ENCODE results near the gene POLR2I. TPM values are rescaled to one million over a fixed set of nuclear protein-coding genes. Genes with fewer than 3 reads are reported as not detected.

The POLR2I gene
- polyA plus RNA-seq, 1 donor from 2014 or later = 159 TPM

DNA sequence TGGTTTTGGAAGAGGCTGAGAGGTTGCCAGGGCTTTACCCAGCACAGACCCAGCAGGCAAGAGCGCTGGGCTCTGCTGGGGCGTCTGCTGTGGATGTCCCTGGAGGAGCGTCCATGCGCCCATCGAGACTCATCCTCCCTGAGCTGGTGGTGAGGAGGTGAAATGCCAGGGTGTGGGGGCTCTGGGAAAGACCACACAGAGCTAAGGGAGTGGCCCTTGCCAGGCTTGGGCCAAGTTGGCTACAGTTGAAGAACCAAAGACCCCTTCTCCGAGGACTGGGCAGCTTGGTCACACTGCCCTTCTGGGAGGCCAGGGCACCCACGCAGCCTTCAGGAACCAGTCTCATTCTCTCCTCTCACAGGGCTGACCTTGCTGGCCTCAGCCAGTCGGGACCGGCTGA is 28.3 kb downstream of the POLR2I start:
- no peaks in the 10 kb centered on the region for H3F3A ChIP-seq (ENCODE audit: insufficient read depth, low read length, poor library complexity, severe bottlenecking)
- no peaks in the 10 kb centered on the region for H3K9me2 ChIP-seq (ENCODE audit: insufficient read depth, low read length)
- no peaks in the 10 kb centered on the region for H3K9me3 ChIP-seq (ENCODE audit: low read length)
- H4K20me1 ChIP-seq (ENCODE audit: insufficient read depth) = no peaks in the 10 kb centered on the region
- no peak overlapping the region for H3K9ac ChIP-seq (ENCODE audit: low read length)
- H3K4me2 ChIP-seq (ENCODE audit: low read length) = no peak overlapping the region
- H3K4me3 ChIP-seq (ENCODE audit: low read length) = no peak overlapping the region
- H3K36me3 ChIP-seq (ENCODE audit: insufficient read depth, low read length) = no peaks in the 10 kb centered on the region
- no peaks in the 10 kb centered on the region for H3K79me2 ChIP-seq (replicated peaks; ENCODE audit: insufficient read depth, low read length)
- no peak overlapping the region for H3K27ac ChIP-seq (ENCODE audit: low read length)
- H2AFZ ChIP-seq (ENCODE audit: low read depth, low read length) = no peak overlapping the region
- H3K27me3 ChIP-seq (ENCODE audit: insufficient read depth, low read depth, low read length) = no peaks in the 10 kb centered on the region
- no peak for TF ChIP-seq CTCF (IDR thresholded peaks at IDR 0.05; ENCODE audit: poor library complexity, severe bottlenecking)
- TF ChIP-seq MXI1 (conservative IDR thresholded peaks at IDR 0.05; ENCODE audit: poor library complexity, severe bottlenecking) = no peak
- TF ChIP-seq RAD21 (conservative IDR thresholded peaks at IDR 0.05) = no peak
- TF ChIP-seq REST (IDR thresholded peaks at IDR 0.05; ENCODE audit: borderline replicate concordance) = no peak
- TF ChIP-seq EZH2 (IDR thresholded peaks at IDR 0.05; ENCODE audit: borderline replicate concordance, insufficient read depth, low read length, poor library complexity, severe bottlenecking) = no peak
- no peak for TF ChIP-seq POLR2AphosphoS5 (IDR thresholded peaks at IDR 0.05)
- TF ChIP-seq EP300 (conservative IDR thresholded peaks at IDR 0.05; ENCODE audit: poor library complexity, severe bottlenecking) = no peak
- no peak for TF ChIP-seq TAF1 (IDR thresholded peaks at IDR 0.05; ENCODE audit: low read depth)
- TF ChIP-seq SMC3 (conservative IDR thresholded peaks at IDR 0.05; ENCODE audit: poor library complexity) = no peak

GRCh38 chr19:36084231-36085009 is 30.3 kb downstream of the POLR2I start:
- Histone ChIP-seq H3F3A (ENCODE audit: insufficient read depth, low read length, poor library complexity, severe bottlenecking) (no peaks in the 10 kb centered on the region), H3K9me2 (ENCODE audit: insufficient read depth, low read length) (no peaks in the 10 kb centered on the region), H3K9ac (ENCODE audit: low read length) (no peak overlapping the region), H3K4me3 (ENCODE audit: low read length) (no peak overlapping the region), H3K9me3 (ENCODE audit: low read length) (no peaks in the 10 kb centered on the region), H3K79me2 (replicated peaks; ENCODE audit: insufficient read depth, low read length) (no peaks in the 10 kb centered on the region), H3K4me2 (ENCODE audit: low read length) (no peak overlapping the region), H3K27me3 (ENCODE audit: insufficient read depth, low read depth, low read length) (no peaks in the 10 kb centered on the region), H2AFZ (ENCODE audit: low read depth, low read length) (no peak overlapping the region), H3K27ac (ENCODE audit: low read length) (no peak overlapping the region), H4K20me1 (ENCODE audit: insufficient read depth) (no peaks in the 10 kb centered on the region), H3K36me3 (ENCODE audit: insufficient read depth, low read length) (no peaks in the 10 kb centered on the region)
- TF ChIP-seq MXI1 (conservative IDR thresholded peaks at IDR 0.05; ENCODE audit: poor library complexity, severe bottlenecking) (no peak), SMC3 (conservative IDR thresholded peaks at IDR 0.05; ENCODE audit: poor library complexity) (no peak), CTCF (IDR thresholded peaks at IDR 0.05; ENCODE audit: poor library complexity, severe bottlenecking) (no peak), POLR2AphosphoS5 (IDR thresholded peaks at IDR 0.05) (no peak), TAF1 (IDR thresholded peaks at IDR 0.05; ENCODE audit: low read depth) (no peak), REST (IDR thresholded peaks at IDR 0.05; ENCODE audit: borderline replicate concordance) (no peak), RAD21 (conservative IDR thresholded peaks at IDR 0.05) (no peak), EZH2 (IDR thresholded peaks at IDR 0.05; ENCODE audit: borderline replicate concordance, insufficient read depth, low read length, poor library complexity, severe bottlenecking) (no peak), EP300 (conservative IDR thresholded peaks at IDR 0.05; ENCODE audit: poor library complexity, severe bottlenecking) (no peak)

All from neural cell (in vitro differentiated cells).